Retinal pigment epithelial cell (primary cell): ENCODE measurements around the gene BAHD1.

Experiments used
- DNase-seq: peaks from one replicate; pipeline ENCODE4 v3.0.0-alpha.2; 2010; ENCODE audit warnings: low read depth
- H3K4me3 ChIP-seq: 2 replicates; pipeline ENCODE4 v1.5.1; 2011; ENCODE audit warnings: mild to moderate bottlenecking, low read length, control low read depth, moderate library complexity
- CTCF ChIP-seq: conservative IDR thresholded peaks from 2 replicates; pipeline ENCODE4 v1.5.1; 2011; ENCODE audit warnings: low read depth, low read length, control low read depth, inconsistent platforms

The BAHD1 gene

GRCh38 chr15:40440743-40441564, at the start of gene BAHD1:
Gene BAHD1 (plus strand): TSS chr15:40440953. CDS start chr15:40458465, 17,512 bp downstream.
- peak; percentile 69 for DNase-seq
- peak within 1 kb of the TSS; percentile 60 for H3K4me3 ChIP-seq
- TF ChIP-seq CTCF, result no peak

GRCh38 chr15:40392986-40393948, 47.5 kb upstream of the BAHD1 start:
- DNase-seq, result no peak
- H3K4me3 ChIP-seq, result no peak overlapping the region
- no peak for TF ChIP-seq CTCF

- DNase-seq, result no peak
- no peak for TF ChIP-seq CTCF
- no peak overlapping the region for H3K4me3 ChIP-seq
Measured at GRCh38 chr15:40397688-40398412, 42.9 kb upstream of the BAHD1 start.

GRCh38 chr15:40398413-40398873, 42.3 kb upstream of the BAHD1 start:
- no peak for TF ChIP-seq CTCF
- H3K4me3 ChIP-seq, result no peak overlapping the region
- no peak for DNase-seq

- no peak overlapping the region for H3K4me3 ChIP-seq
- no peak for TF ChIP-seq CTCF
- DNase-seq, result no peak
Measured at GRCh38 chr15:40399370-40399769, 41.4 kb upstream of the BAHD1 start.

GRCh38 chr15:40405501-40406381, 35.0 kb upstream of the BAHD1 start, which contains the start of gene IVD:
Gene IVD (plus strand): TSS chr15:40405795. CDS start chr15:40405828, 33 bp downstream.
- TF ChIP-seq CTCF, result no peak
- DNase-seq, result peak; percentile 92
- peak within 1 kb of the TSS; percentile 83 for H3K4me3 ChIP-seq
